H4 (cell line): ENCODE data around the gene NAA35. TPM values are rescaled to one million over a fixed set of nuclear protein-coding genes. Genes with fewer than 3 reads are reported as not detected.

Experiments
- DNase-seq: peaks from one replicate; pipeline ENCODE4 v3.0.0-alpha.2; 2015; ENCODE audit warnings: low spot score
- total RNA-seq: library from RNA; depleted of rRNA; stranded (reverse); fragments of >200 nt; shearing (Covaris generic); gene quantifications from 2 replicates; pipeline ENCODE4 v1.2.3, GENCODE V29; 2014; rRNA removed

The NAA35 gene
- total RNA-seq, 1 experiment from 2014 or later, result 20.8 TPM

DNA sequence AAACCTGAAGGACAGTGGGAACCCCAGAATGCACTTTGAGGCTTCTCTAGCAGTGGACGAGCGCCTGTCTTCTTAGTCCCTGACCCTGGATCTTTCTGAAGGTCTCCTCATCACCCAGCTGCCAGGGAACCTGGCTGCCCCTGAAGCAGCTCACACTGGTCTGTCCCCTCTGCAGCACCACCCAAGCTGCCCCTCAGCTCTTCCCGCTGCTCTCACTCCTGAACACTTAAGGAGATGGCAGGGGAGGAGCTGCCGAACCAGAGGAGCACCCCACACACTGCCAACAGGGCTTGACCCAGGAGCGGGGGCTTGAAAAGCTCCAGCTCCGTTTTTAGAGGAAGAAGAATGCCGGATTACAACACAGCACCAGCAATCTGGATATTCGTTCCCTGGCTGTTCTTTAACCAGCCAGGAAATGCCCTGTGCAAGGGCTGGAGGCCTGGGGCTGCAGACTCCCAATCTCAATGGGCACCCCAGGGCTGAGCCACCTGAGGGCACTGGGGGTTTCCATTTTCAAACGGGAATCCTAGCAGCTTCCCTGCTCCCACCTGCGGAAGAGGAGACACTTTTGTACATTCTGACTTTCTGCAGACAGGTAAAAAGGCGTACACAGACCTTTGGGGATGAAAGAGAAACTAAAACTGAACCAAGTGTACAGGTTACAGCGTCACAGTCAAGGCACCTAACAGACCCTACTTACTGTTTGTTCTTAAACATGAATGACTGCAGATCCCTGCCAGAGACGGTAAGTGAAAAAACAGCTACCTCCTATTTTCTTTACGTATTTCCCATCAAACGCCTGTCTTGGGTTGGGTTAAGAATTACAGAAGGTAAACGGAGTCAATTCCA lies 122.1 kb downstream of the NAA35 start:
- no peak for DNase-seq

- no peak for DNase-seq
Measured at GRCh38 chr9:86064220-86064619, 123.3 kb downstream of the NAA35 start.

DNA sequence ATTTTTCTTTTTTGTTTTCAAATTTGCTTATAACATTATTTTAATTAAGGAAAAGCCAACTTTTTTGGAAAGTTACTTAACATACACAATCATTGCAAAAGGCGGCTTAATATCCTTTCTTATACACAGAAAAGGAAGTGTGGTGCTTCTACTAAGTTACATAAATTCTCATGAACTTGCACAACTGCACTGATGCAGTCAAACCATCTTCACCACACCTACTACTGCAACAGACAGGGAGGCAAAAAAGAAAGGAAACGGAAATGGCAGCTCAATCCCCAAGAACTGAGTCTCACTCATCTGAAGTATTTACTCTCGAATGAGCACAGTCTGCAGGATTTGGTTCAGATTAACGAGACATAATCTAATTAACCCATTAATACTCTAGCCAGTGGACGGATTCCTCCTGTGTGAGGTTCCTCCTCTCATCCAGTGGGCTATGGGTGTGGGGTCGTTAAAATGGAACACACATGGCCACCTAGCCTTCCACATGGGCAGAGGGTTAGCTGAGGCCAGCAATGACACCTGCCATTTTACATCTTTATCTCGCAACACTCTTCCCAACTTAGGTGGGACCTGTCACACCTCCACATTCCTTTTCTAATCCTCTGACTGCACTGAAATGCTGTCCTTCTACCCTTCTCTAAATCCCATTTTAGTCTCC lies 128.4 kb downstream of the NAA35 start:
- DNase-seq, result no peak

Other genes starting within 250 kb of the NAA35 start
- 3.9 and 6.1 TPM in 2 replicates for gene AGTPBP1, start 199.2 kb upstream of the NAA35 start, total RNA-seq
- gene GOLM1, start 158.4 kb downstream of the NAA35 start, total RNA-seq, result 45.2 and 57.5 TPM in 2 replicates